Measurements from ENCODE around the gene CCDC117.

CCDC117 gene

GRCh38 chr22:28741785-28742561 lies 30.5 kb upstream of the CCDC117 start, which contains the start of the genes CHEK2 and HSCB:
CHEK2 (minus strand) TSS chr22:28741820; CDS start chr22:28734721, 7,099 bp downstream.
HSCB (plus strand) TSS chr22:28742039; CDS start chr22:28742096, 57 bp downstream.
- Histone ChIP-seq H2AFZ (ENCODE audit: low read length) (peak within 1 kb of the TSS; percentile 94), H3K9ac (ENCODE audit: low read depth, low read length, poor library complexity, severe bottlenecking) (peak within 1 kb of the TSS; percentile 87), H3K36me3 (ENCODE audit: insufficient read depth, low read length) (peaks cover 4% of the 10 kb centered on the region; the same call in 1 of the 2 replicates), H3K79me2 (ENCODE audit: insufficient read depth, low read length) (peaks cover 58% of the 10 kb centered on the region), H3K9me3 (ENCODE audit: insufficient read depth, low read depth, low read length) (no peaks in the 10 kb centered on the region), H4K20me1 (ENCODE audit: insufficient read depth, low read length, poor library complexity, severe bottlenecking) (no peaks in the 10 kb centered on the region), H3K27me3 (ENCODE audit: insufficient read depth, low read length, poor library complexity, severe bottlenecking) (no peaks in the 10 kb centered on the region), H3K4me3 (ENCODE audit: low read length, poor library complexity, severe bottlenecking) (peak within 1 kb of the TSS; percentile 86), H3K9me2 (replicated peaks; ENCODE audit: low read depth, low read length) (no peaks in the 10 kb centered on the region), H3F3A (ENCODE audit: low read depth) (no peaks in the 10 kb centered on the region), H3K4me2 (ENCODE audit: low read depth, low read length, poor library complexity, severe bottlenecking) (peak within 1 kb of the TSS; percentile 96), H3K4me1 (ENCODE audit: insufficient read depth, low read length, poor library complexity, severe bottlenecking) (peaks cover 37% of the 10 kb centered on the region)
- TF ChIP-seq EZH2phosphoT487 (IDR thresholded peaks at IDR 0.05; ENCODE audit: borderline replicate concordance) = no peak
- peak; percentile 35; the same call in 1 of the 2 replicates for TF ChIP-seq CTCF (conservative IDR thresholded peaks at IDR 0.05; ENCODE audit: low read length)

- Histone ChIP-seq H3K4me2 (ENCODE audit: low read depth, low read length, poor library complexity, severe bottlenecking) (peak overlapping the region; percentile 96), H3K36me3 (ENCODE audit: insufficient read depth, low read length) (peaks cover 4% of the 10 kb centered on the region; the same call in 1 of the 2 replicates), H4K20me1 (ENCODE audit: insufficient read depth, low read length, poor library complexity, severe bottlenecking) (no peaks in the 10 kb centered on the region), H3K9me3 (ENCODE audit: insufficient read depth, low read depth, low read length) (no peaks in the 10 kb centered on the region), H3K4me3 (ENCODE audit: low read length, poor library complexity, severe bottlenecking) (peak overlapping the region; percentile 86), H3K27me3 (ENCODE audit: insufficient read depth, low read length, poor library complexity, severe bottlenecking) (no peaks in the 10 kb centered on the region), H3K4me1 (ENCODE audit: insufficient read depth, low read length, poor library complexity, severe bottlenecking) (peaks cover 33% of the 10 kb centered on the region), H3K9ac (ENCODE audit: low read depth, low read length, poor library complexity, severe bottlenecking) (peak overlapping the region; percentile 84), H2AFZ (ENCODE audit: low read length) (peak overlapping the region; percentile 94; the same call in 1 of the 2 replicates), H3F3A (ENCODE audit: low read depth) (no peaks in the 10 kb centered on the region), H3K9me2 (replicated peaks; ENCODE audit: low read depth, low read length) (no peaks in the 10 kb centered on the region), H3K79me2 (ENCODE audit: insufficient read depth, low read length) (peaks cover 52% of the 10 kb centered on the region)
- TF ChIP-seq CTCF (conservative IDR thresholded peaks at IDR 0.05; ENCODE audit: low read length) (no peak), EZH2phosphoT487 (IDR thresholded peaks at IDR 0.05; ENCODE audit: borderline replicate concordance) (no peak)
Observed at GRCh38 chr22:28742562-28742962, 29.9 kb upstream of the CCDC117 start.

GRCh38 chr22:28743852-28744251 lies 28.6 kb upstream of the CCDC117 start:
- H3K9ac ChIP-seq (ENCODE audit: low read depth, low read length, poor library complexity, severe bottlenecking) = no peak overlapping the region
- no peak overlapping the region for H2AFZ ChIP-seq (ENCODE audit: low read length)
- H3K27me3 ChIP-seq (ENCODE audit: insufficient read depth, low read length, poor library complexity, severe bottlenecking) = no peaks in the 10 kb centered on the region
- no peaks in the 10 kb centered on the region for H4K20me1 ChIP-seq (ENCODE audit: insufficient read depth, low read length, poor library complexity, severe bottlenecking)
- H3K4me2 ChIP-seq (ENCODE audit: low read depth, low read length, poor library complexity, severe bottlenecking) = peak overlapping the region; percentile 96
- no peaks in the 10 kb centered on the region for H3K9me2 ChIP-seq (replicated peaks; ENCODE audit: low read depth, low read length)
- H3K9me3 ChIP-seq (ENCODE audit: insufficient read depth, low read depth, low read length) = no peaks in the 10 kb centered on the region
- TF ChIP-seq CTCF (conservative IDR thresholded peaks at IDR 0.05; ENCODE audit: low read length) (no peak), EZH2phosphoT487 (IDR thresholded peaks at IDR 0.05; ENCODE audit: borderline replicate concordance) (no peak)
- peak overlapping the region; percentile 86 for H3K4me3 ChIP-seq (ENCODE audit: low read length, poor library complexity, severe bottlenecking)
- no peaks in the 10 kb centered on the region for H3F3A ChIP-seq (ENCODE audit: low read depth)
- peaks cover 28% of the 10 kb centered on the region for H3K4me1 ChIP-seq (ENCODE audit: insufficient read depth, low read length, poor library complexity, severe bottlenecking)
- peaks cover 39% of the 10 kb centered on the region for H3K79me2 ChIP-seq (ENCODE audit: insufficient read depth, low read length)
- peaks cover 4% of the 10 kb centered on the region; the same call in 1 of the 2 replicates for H3K36me3 ChIP-seq (ENCODE audit: insufficient read depth, low read length)
